K562 (cell line): ENCODE data around the gene TUT1. TPM values are rescaled to one million over a fixed set of nuclear protein-coding genes. Genes with fewer than 3 reads are reported as not detected.
A peak's percentile ranks its signal among the peaks of the same experiment; 100 is the strongest.

Source experiments
- ARID2 ChIP-seq: fragments of 450-650 bp; IDR thresholded peaks from 2 replicates; pipeline ENCODE4 v1.6.1; 2017; ENCODE audit warnings: antibody characterized with exemption, mild to moderate bottlenecking
- CBX2 ChIP-seq: fragments of 200-600 bp; sonication (generic); IDR thresholded peaks from one replicate; pipeline ENCODE4 v1.6.1; 2012; ENCODE audit warnings: mild to moderate bottlenecking, low read length, inconsistent platforms; ENCODE audit not compliant: insufficient read depth, poor library complexity, severe bottlenecking
- EP300 ChIP-seq: IDR thresholded peaks from 2 replicates; pipeline ENCODE4 v1.6.1; 2012; ENCODE audit warnings: low read length, improper control_type of control experiment
- ETV1 ChIP-seq: fragments of 450-650 bp; conservative IDR thresholded peaks from 2 replicates; pipeline ENCODE4 v1.6.1; 2016; ENCODE audit warnings: missing genetic modification characterization, control low read depth, low read depth, missing compliant biosample characterization
- GABPA ChIP-seq: fragments of 200-800 bp; sonication (Bioruptor generic); conservative IDR thresholded peaks from 2 replicates; pipeline ENCODE4 v1.6.1; 2016; ENCODE audit warnings: low read depth, missing genetic modification characterization, missing compliant biosample characterization
- GTF2E2 ChIP-seq: fragments of 200-800 bp; sonication (Bioruptor generic); IDR thresholded peaks from 2 replicates; pipeline ENCODE4 v1.6.1; 2016; ENCODE audit warnings: missing genetic modification characterization, missing compliant biosample characterization
- KLF13 ChIP-seq: fragments of 450-650 bp; IDR thresholded peaks from 2 replicates; pipeline ENCODE4 v1.6.1; 2016; ENCODE audit warnings: missing genetic modification characterization, low read depth, mild to moderate bottlenecking, missing compliant biosample characterization, moderate library complexity, borderline replicate concordance
- MAFG ChIP-seq: fragments of 450-650 bp; conservative IDR thresholded peaks from 2 replicates; pipeline ENCODE4 v1.6.1; 2016; ENCODE audit warnings: missing genetic modification characterization, missing compliant biosample characterization
- NFIC ChIP-seq: fragments of 450-650 bp; IDR thresholded peaks from 2 replicates; pipeline ENCODE4 v1.6.1; 2017; ENCODE audit warnings: mild to moderate bottlenecking, inconsistent platforms
- POLR2AphosphoS2 ChIP-seq: IDR thresholded peaks from 2 replicates; pipeline ENCODE4 v1.6.1; 2012; ENCODE audit warnings: low read length, improper control_type of control experiment
- POLR2G ChIP-seq: fragments of 200-400 bp; formaldehyde crosslinking; IDR thresholded peaks from 2 replicates; pipeline ENCODE4 v1.6.1; 2017; ENCODE audit warnings: low read depth, mild to moderate bottlenecking, antibody characterized with exemption, low read length, moderate library complexity
- PRPF4 ChIP-seq: fragments of 200-400 bp; formaldehyde crosslinking; IDR thresholded peaks from one replicate; pipeline ENCODE4 v1.6.1; 2017; ENCODE audit warnings: low read length, low read depth, mild to moderate bottlenecking; ENCODE audit not compliant: insufficient read depth, poor library complexity, severe bottlenecking
- RAD21 ChIP-seq, 2 experiments: fragments of 250-450 bp in 1 of 2; fragments of 450-650 bp in 1 of 2; sonication (Bioruptor Pico) in 1 of 2; formaldehyde crosslinking in 1 of 2; IDR thresholded peaks in 1 of 2; conservative IDR thresholded peaks in 1 of 2; 2 replicates each; pipeline versions ENCODE4 v1.4.0 to v1.8.0; 2020 to 2022; ENCODE audit warnings: mild to moderate bottlenecking in 2 of 2, moderate library complexity in 1 of 2
- ZNF197 ChIP-seq: fragments of 200-800 bp; sonication (Bioruptor generic); IDR thresholded peaks from 2 replicates; pipeline ENCODE4 v1.6.1; 2016; ENCODE audit warnings: low read depth, missing genetic modification characterization, missing compliant biosample characterization
- ZNF263 ChIP-seq: sonication (generic); formaldehyde crosslinking; IDR thresholded peaks from 2 replicates; pipeline ENCODE4 v1.8.0; 2022; ENCODE audit warnings: mild to moderate bottlenecking, missing genetic modification reagents, borderline replicate concordance
- ZNF3 ChIP-seq: fragments of 250-450 bp; sonication (Bioruptor Pico); IDR thresholded peaks from 2 replicates; pipeline ENCODE4 v1.5.0; 2021; ENCODE audit warnings: mild to moderate bottlenecking, moderate library complexity
- ZNF57 ChIP-seq: fragments of 450-650 bp; formaldehyde crosslinking; IDR thresholded peaks from 2 replicates; pipeline ENCODE4 v1.4.0; 2020; ENCODE audit warnings: mild to moderate bottlenecking, moderate library complexity
- ZNF75A ChIP-seq: fragments of 450-650 bp; formaldehyde crosslinking; IDR thresholded peaks from 2 replicates; pipeline ENCODE4 v1.4.0; 2020; ENCODE audit warnings: mild to moderate bottlenecking
- ZZZ3 ChIP-seq: fragments of 450-650 bp; IDR thresholded peaks from 2 replicates; pipeline ENCODE4 v1.6.1; 2016; ENCODE audit warnings: antibody characterized with exemption, mild to moderate bottlenecking, moderate library complexity
- polyA plus RNA-seq, 8 experiments: library from polyadenylated mRNA; depleted of rRNA in 4 of 8; stranded (reverse) in 5 of 8; unstranded in 3 of 8; fragments of >200 nt; fragmentation: Nextera tagmentation in 2 of 8; fragmentation: Illumina TruSeq in 1 of 8; extraction: Ambion mirVana in 2 of 8; extraction: Trizol in 1 of 8; gene quantifications; 2 replicates each; pipeline versions ENCODE4 v1.2.1 to v1.2.3, GENCODE V29; 2011 to 2014; ENCODE audit warnings: inconsistent platforms in 1 of 8, missing spikeins in 1 of 8
- total RNA-seq, 7 experiments: library from RNA; depleted of rRNA in 6 of 7; stranded (reverse); fragments of >200 nt in 6 of 7; fragmentation: Illumina TruSeq in 2 of 7; extraction: Trizol in 2 of 7; gene quantifications; 2 replicates each; pipeline versions ENCODE4 v1.2.1 to v1.2.3, GENCODE V29; 2011 to 2021; ENCODE audit warnings: low replicate concordance in 1 of 7
- TF ChIP-seq, protein P1 (sequence below): sonication (generic); formaldehyde crosslinking; IDR thresholded peaks from 2 replicates; pipeline ENCODE4 v1.8.0; 2023; ENCODE audit warnings: mild to moderate bottlenecking, missing genetic modification reagents
- TF ChIP-seq, protein P2 (sequence below): fragments of 450-650 bp; formaldehyde crosslinking; IDR thresholded peaks from 2 replicates; pipeline ENCODE4 v1.4.0; 2022; ENCODE audit warnings: missing genetic modification characterization
- TF ChIP-seq, protein P3 (sequence below): sonication (generic); formaldehyde crosslinking; IDR thresholded peaks from 2 replicates; pipeline ENCODE4 v1.8.0; 2023; ENCODE audit warnings: mild to moderate bottlenecking, missing genetic modification reagents

TUT1 gene
- total and polyA plus RNA-seq, 9 of the 15 experiments (the other 6 are each of a cell fraction or from before 2014, with no cell fraction given): 0.66 to 44.3 (median 15.7) TPM

GRCh38 chr11:62599069-62599696, 7.9 kb upstream of the TUT1 start (continued):
- TF ChIP-seq ZNF75A (CRISPR knock-in tag): no peak
- TF ChIP-seq, protein P1, sequence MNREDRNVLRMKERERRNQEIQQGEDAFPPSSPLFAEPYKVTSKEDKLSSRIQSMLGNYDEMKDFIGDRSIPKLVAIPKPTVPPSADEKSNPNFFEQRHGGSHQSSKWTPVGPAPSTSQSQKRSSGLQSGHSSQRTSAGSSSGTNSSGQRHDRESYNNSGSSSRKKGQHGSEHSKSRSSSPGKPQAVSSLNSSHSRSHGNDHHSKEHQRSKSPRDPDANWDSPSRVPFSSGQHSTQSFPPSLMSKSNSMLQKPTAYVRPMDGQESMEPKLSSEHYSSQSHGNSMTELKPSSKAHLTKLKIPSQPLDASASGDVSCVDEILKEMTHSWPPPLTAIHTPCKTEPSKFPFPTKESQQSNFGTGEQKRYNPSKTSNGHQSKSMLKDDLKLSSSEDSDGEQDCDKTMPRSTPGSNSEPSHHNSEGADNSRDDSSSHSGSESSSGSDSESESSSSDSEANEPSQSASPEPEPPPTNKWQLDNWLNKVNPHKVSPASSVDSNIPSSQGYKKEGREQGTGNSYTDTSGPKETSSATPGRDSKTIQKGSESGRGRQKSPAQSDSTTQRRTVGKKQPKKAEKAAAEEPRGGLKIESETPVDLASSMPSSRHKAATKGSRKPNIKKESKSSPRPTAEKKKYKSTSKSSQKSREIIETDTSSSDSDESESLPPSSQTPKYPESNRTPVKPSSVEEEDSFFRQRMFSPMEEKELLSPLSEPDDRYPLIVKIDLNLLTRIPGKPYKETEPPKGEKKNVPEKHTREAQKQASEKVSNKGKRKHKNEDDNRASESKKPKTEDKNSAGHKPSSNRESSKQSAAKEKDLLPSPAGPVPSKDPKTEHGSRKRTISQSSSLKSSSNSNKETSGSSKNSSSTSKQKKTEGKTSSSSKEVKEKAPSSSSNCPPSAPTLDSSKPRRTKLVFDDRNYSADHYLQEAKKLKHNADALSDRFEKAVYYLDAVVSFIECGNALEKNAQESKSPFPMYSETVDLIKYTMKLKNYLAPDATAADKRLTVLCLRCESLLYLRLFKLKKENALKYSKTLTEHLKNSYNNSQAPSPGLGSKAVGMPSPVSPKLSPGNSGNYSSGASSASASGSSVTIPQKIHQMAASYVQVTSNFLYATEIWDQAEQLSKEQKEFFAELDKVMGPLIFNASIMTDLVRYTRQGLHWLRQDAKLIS: no peak
- TF ChIP-seq ZNF197 (CRISPR knock-in tag): no peak
- TF ChIP-seq MAFG (tag): no peak
- 0 out of 2 replicates have a peak, but pooled peaks have one; percentile 7 for TF ChIP-seq ARID2
- TF ChIP-seq GABPA (tag): peak; percentile 74
- no peak for TF ChIP-seq ZNF3
- no peak for TF ChIP-seq ZZZ3
- TF ChIP-seq GTF2E2: no peak
- TF ChIP-seq, protein P2, sequence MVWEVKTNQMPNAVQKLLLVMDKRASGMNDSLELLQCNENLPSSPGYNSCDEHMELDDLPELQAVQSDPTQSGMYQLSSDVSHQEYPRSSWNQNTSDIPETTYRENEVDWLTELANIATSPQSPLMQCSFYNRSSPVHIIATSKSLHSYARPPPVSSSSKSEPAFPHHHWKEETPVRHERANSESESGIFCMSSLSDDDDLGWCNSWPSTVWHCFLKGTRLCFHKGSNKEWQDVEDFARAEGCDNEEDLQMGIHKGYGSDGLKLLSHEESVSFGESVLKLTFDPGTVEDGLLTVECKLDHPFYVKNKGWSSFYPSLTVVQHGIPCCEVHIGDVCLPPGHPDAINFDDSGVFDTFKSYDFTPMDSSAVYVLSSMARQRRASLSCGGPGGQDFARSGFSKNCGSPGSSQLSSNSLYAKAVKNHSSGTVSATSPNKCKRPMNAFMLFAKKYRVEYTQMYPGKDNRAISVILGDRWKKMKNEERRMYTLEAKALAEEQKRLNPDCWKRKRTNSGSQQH (CRISPR knock-in tag): no peak
- no peak for TF ChIP-seq ZNF263 (CRISPR knock-in tag)
- TF ChIP-seq KLF13 (tag): no peak; the same call in 1 of the 2 replicates
- TF ChIP-seq POLR2AphosphoS2: 0 out of 2 replicates have a peak, but pooled peaks have one; percentile 73
- peak; percentile 100 for TF ChIP-seq NFIC
- no peak for TF ChIP-seq CBX2
- TF ChIP-seq, protein P3, sequence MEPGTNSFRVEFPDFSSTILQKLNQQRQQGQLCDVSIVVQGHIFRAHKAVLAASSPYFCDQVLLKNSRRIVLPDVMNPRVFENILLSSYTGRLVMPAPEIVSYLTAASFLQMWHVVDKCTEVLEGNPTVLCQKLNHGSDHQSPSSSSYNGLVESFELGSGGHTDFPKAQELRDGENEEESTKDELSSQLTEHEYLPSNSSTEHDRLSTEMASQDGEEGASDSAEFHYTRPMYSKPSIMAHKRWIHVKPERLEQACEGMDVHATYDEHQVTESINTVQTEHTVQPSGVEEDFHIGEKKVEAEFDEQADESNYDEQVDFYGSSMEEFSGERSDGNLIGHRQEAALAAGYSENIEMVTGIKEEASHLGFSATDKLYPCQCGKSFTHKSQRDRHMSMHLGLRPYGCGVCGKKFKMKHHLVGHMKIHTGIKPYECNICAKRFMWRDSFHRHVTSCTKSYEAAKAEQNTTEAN: no peak
- TF ChIP-seq RAD21 (CRISPR knock-in tag; conservative IDR thresholded peaks at IDR 0.05 in 1 of 2, IDR thresholded peaks at IDR 0.05 in 1 of 2): no peak
- peak; percentile 30; the same call in 1 of the 2 replicates for TF ChIP-seq EP300
- TF ChIP-seq ZNF57 (CRISPR knock-in tag): no peak
- TF ChIP-seq POLR2G: peak; percentile 50; the same call in 1 of the 2 replicates
- TF ChIP-seq PRPF4: no peak
- TF ChIP-seq ETV1 (tag): peak; percentile 67
